OCI-LY7 (cell line): ENCODE measurements around the gene GPR153. TPM values are rescaled to one million over a fixed set of nuclear protein-coding genes. Genes with fewer than 3 reads are reported as not detected.

Experiments used
- BruUV-seq: library from RNA; stranded (reverse); fragments of 400-500 nt; replicated peaks from 2 replicates; lab custom pipeline; 2021; lab: Mats Ljungman, UMichigan
- CTCF ChIA-PET: fragments of 300-600 bp; sonication (Branson Sonifier 250); formaldehyde crosslinking; loops from one replicate; lab custom pipeline; 2022; ENCODE audit warnings: antibody characterized with exemption; ENCODE audit not compliant: unreplicated experiment; lab: Charles Lee
- POLR2A ChIA-PET: fragments of 300-600 bp; sonication (Branson Sonifier 250); formaldehyde crosslinking; loops from one replicate; lab custom pipeline; 2022; ENCODE audit warnings: antibody characterized with exemption; lab: Charles Lee
- DNase-seq: peaks from one replicate; pipeline ENCODE4 v3.0.0-alpha.2; 2015; ENCODE audit warnings: low spot score
- H2AFZ ChIP-seq: fragments of 200-600 bp; sonication (generic), shearing (Covaris generic); 2 replicates; pipeline ENCODE4 v1.6.1; 2014; ENCODE audit warnings: mild to moderate bottlenecking, antibody characterized with exemption, low read length, moderate library complexity
- H3K27ac ChIP-seq: fragments of 200-600 bp; sonication (generic); 2 replicates; pipeline ENCODE4 v1.5.1; 2014; ENCODE audit warnings: mixed run types, low read depth, mild to moderate bottlenecking, moderate library complexity, low read length, inconsistent platforms; ENCODE audit not compliant: poor library complexity, severe bottlenecking
- H3K36me3 ChIP-seq: fragments of 200-600 bp; sonication (generic); 2 replicates; pipeline ENCODE4 v1.6.1; 2014; ENCODE audit warnings: mild to moderate bottlenecking, antibody characterized with exemption, low read length, moderate library complexity, mixed read lengths; ENCODE audit not compliant: insufficient read depth
- H3K4me1 ChIP-seq: fragments of 200-600 bp; sonication (generic); 2 replicates; pipeline ENCODE4 v1.5.1; 2014; ENCODE audit warnings: mild to moderate bottlenecking, low read length; ENCODE audit not compliant: insufficient read depth, poor library complexity, severe bottlenecking
- H3K4me2 ChIP-seq: fragments of 200-600 bp; sonication (generic); 2 replicates; pipeline ENCODE4 v1.6.1; 2014; ENCODE audit warnings: mild to moderate bottlenecking, low read length
- H3K4me3 ChIP-seq: fragments of 200-600 bp; sonication (generic); 2 replicates; pipeline ENCODE4 v1.5.1; 2014; ENCODE audit warnings: mild to moderate bottlenecking, low read depth, low read length; ENCODE audit not compliant: poor library complexity, severe bottlenecking
- H3K79me2 ChIP-seq: fragments of 200-600 bp; sonication (generic); 2 replicates; pipeline ENCODE4 v1.6.1; 2016; ENCODE audit warnings: low read depth, mild to moderate bottlenecking, low read length, moderate library complexity, mixed read lengths; ENCODE audit not compliant: insufficient read depth
- H3K9me2 ChIP-seq: fragments of 200-600 bp; sonication (generic); 2 replicates; pipeline ENCODE4 v1.6.1; 2016; ENCODE audit warnings: mild to moderate bottlenecking, low read length, mixed read lengths; ENCODE audit not compliant: insufficient read depth
- H3K9me3 ChIP-seq: fragments of 200-600 bp; sonication (generic); 2 replicates; pipeline ENCODE4 v1.6.1; 2014; ENCODE audit warnings: mild to moderate bottlenecking, mixed run types, low read length, mixed read lengths
- H4K20me1 ChIP-seq: fragments of 200-600 bp; sonication (generic); 2 replicates; pipeline ENCODE4 v1.6.1; 2014; ENCODE audit warnings: mild to moderate bottlenecking, antibody characterized with exemption, low read length, moderate library complexity, mixed read lengths; ENCODE audit not compliant: insufficient read depth
- EZH2phosphoT487 ChIP-seq: fragments of 200-600 bp; sonication (generic); IDR thresholded peaks from 2 replicates; pipeline ENCODE4 v1.6.1; 2018; ENCODE audit warnings: low read depth, borderline replicate concordance, mild to moderate bottlenecking, mixed run types, antibody characterized with exemption, low read length, moderate library complexity, mixed read lengths
- intact Hi-C: fragments of 100-400 bp; cut with micrococcal nuclease; formaldehyde crosslinking; loops from one replicate; pipeline ENCODE4 v1.10.0; 2022; ENCODE audit not compliant: unreplicated experiment
- total RNA-seq, 2 experiments: library from RNA; depleted of rRNA in 1 of 2; stranded (reverse); fragments of >200 nt in 1 of 2; shearing (Covaris generic) in 1 of 2; gene quantifications; 2 replicates each; pipeline ENCODE4 v1.2.3, GENCODE V29; 2014 to 2022
- TF ChIP-seq, protein P1 (sequence below): fragments of 200-600 bp; sonication (generic); conservative IDR thresholded peaks from 2 replicates; pipeline ENCODE4 v1.5.1; 2014; ENCODE audit warnings: mild to moderate bottlenecking, antibody characterized with exemption, low read length, moderate library complexity, mixed read lengths

The GPR153 gene
- total RNA-seq, 2 experiments from 2014 or later: not detected

DNA sequence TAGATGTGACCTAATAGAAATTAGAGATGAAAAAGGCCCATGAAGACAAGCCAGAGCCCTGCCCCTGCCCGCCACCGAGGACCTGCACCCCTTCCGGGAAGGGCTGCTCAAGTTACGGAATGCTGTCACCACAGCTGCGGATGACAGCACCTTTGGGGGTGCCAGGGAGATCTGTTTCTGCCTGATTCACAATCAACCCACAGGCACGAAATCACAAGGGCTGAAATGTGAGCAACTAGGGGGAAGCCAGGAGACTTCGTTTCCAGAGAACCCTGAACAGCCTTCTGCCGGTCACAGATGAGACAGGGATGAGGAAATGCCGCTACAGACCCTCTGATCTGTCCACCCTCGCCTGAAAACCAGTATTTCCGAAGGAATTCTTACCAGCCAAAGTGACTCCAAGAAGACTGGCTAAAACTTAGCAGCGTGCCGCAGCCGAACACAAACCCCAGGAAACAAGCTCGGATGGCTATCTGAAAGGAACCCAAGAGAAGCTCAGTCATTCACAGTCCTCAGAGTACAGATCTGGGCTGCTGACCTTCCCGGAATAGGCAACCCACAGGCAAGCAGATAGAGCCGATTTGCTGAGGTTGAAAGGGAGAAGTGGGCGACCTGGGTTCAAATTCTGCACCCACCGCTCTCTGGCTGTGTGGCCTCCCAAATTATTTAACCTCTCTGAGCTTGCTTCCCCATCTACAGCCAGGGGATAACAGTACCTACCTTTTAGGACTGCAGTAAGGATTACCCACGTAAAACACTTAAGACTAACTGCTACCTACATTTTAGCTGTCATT is 26.2 kb downstream of the GPR153 start:
- H3K4me2 ChIP-seq: peak overlapping the region; percentile 92
- no peak for TF ChIP-seq EZH2phosphoT487
- TF ChIP-seq, protein P1, sequence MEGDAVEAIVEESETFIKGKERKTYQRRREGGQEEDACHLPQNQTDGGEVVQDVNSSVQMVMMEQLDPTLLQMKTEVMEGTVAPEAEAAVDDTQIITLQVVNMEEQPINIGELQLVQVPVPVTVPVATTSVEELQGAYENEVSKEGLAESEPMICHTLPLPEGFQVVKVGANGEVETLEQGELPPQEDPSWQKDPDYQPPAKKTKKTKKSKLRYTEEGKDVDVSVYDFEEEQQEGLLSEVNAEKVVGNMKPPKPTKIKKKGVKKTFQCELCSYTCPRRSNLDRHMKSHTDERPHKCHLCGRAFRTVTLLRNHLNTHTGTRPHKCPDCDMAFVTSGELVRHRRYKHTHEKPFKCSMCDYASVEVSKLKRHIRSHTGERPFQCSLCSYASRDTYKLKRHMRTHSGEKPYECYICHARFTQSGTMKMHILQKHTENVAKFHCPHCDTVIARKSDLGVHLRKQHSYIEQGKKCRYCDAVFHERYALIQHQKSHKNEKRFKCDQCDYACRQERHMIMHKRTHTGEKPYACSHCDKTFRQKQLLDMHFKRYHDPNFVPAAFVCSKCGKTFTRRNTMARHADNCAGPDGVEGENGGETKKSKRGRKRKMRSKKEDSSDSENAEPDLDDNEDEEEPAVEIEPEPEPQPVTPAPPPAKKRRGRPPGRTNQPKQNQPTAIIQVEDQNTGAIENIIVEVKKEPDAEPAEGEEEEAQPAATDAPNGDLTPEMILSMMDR: no peak
- intact Hi-C loops: loop anchor here (5.0 kb wide), 2 partner anchors 37 to 158 kb away; partner anchors contain the start of genes ACOT7 and RPL22
- peak overlapping the region; percentile 24; the same call in 1 of the 2 replicates for H2AFZ ChIP-seq
- H3K9me3 ChIP-seq: no peaks in the 10 kb centered on the region
- DNase-seq: peak; percentile 32
- BruUV-seq: no TSS peak
- peaks cover 47% of the 10 kb centered on the region for H3K36me3 ChIP-seq
- peaks cover 24% of the 10 kb centered on the region for H3K79me2 ChIP-seq
- H3K4me1 ChIP-seq: peaks cover 20% of the 10 kb centered on the region
- H4K20me1 ChIP-seq: 0 out of 2 replicates have a peak, but pooled peaks cover 11% of the 10 kb centered on the region
- H3K4me3 ChIP-seq: peak overlapping the region; percentile 96
- ChIA-PET POLR2A (interaction anchor here (1.0 to 1.5 kb wide), 2 partner anchors 34 to 242 kb away, joined by 3 to 7 read pairs; partner anchors contain the start of gene NPHP4), CTCF (no interaction called here)
- H3K9me2 ChIP-seq: no peaks in the 10 kb centered on the region
- peak overlapping the region; percentile 14 for H3K27ac ChIP-seq

DNA sequence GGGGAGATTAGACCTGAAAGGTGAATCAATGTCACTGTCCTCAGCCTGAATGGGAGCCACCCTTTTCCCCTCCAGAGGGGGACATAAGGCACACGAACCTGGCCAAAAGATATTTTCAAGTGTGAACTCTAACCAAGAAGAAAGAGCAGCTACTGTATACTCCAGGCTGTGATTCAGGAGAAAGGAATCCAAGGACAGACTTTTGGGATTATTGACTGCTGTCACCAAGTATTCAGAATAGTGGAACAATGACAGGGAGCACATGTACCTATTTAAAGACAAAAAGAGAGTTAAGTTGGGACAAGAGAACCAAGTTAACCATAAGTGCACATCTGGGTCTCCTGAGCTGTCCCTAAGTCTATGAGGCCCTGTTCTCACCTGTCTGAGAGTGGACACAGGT is 27.5 kb downstream of the GPR153 start:
- no TSS peak for BruUV-seq
- POLR2A ChIA-PET: no interaction called here

More for the DNA sequence above, 27.5 kb downstream of the GPR153 start:
- intact Hi-C loops: no loop called here
- Histone ChIP-seq H3K4me3 (no peak overlapping the region), H3K4me2 (no peak overlapping the region), H3K36me3 (peaks cover 59% of the 10 kb centered on the region), H3K4me1 (peaks cover 20% of the 10 kb centered on the region), H3K79me2 (peaks cover 24% of the 10 kb centered on the region), H3K27ac (no peak overlapping the region), H3K9me3 (no peaks in the 10 kb centered on the region), H3K9me2 (no peaks in the 10 kb centered on the region), H2AFZ (no peak overlapping the region), H4K20me1 (0 out of 2 replicates have a peak, but pooled peaks cover 11% of the 10 kb centered on the region)
- CTCF ChIA-PET: no interaction called here
- no peak for DNase-seq
- TF ChIP-seq, protein P1: no peak
- TF ChIP-seq EZH2phosphoT487: no peak
